Suprapubic skin (tissue), 4 donors: ENCODE data around the gene GLRX3.

Experiments
- CTCF ChIP-seq, 2 donors: fragments of 200-600 bp in 1 of 2; fragments of 450-650 bp in 1 of 2; sonication (generic) in 1 of 2; IDR thresholded peaks; one replicate each; pipeline ENCODE4 v1.5.1; 2016 to 2019; ENCODE audit warnings: antibody characterized with exemption in 2 of 2, mild to moderate bottlenecking in 1 of 2, moderate library complexity in 1 of 2
- EP300 ChIP-seq: sonication (generic); formaldehyde crosslinking; IDR thresholded peaks from one replicate; pipeline ENCODE4 v1.6.1; 2017; ENCODE audit warnings: antibody characterized with exemption
- POLR2A ChIP-seq, 2 donors: fragments of 450-650 bp; IDR thresholded peaks; one replicate each; pipeline ENCODE4 v1.6.1; 2017; ENCODE audit warnings: antibody characterized with exemption in 2 of 2, mild to moderate bottlenecking in 2 of 2, moderate library complexity in 2 of 2
- POLR2AphosphoS5 ChIP-seq, 3 donors: sonication (generic); formaldehyde crosslinking; IDR thresholded peaks; one replicate each; pipeline ENCODE4 v1.6.1; 2017; ENCODE audit warnings: antibody characterized with exemption in 3 of 3

- no peak for TF ChIP-seq POLR2A (IDR thresholded peaks at IDR 0.05)
- TF ChIP-seq POLR2AphosphoS5 (IDR thresholded peaks at IDR 0.05), result no peak
- no peak for TF ChIP-seq CTCF (IDR thresholded peaks at IDR 0.05)
- no peak for TF ChIP-seq EP300
Observed at GRCh38 chr10:130141878-130142277, 5.7 kb downstream of the GLRX3 start.
